K562 (cell line): ENCODE measurements around the gene DCST1.

Experiments
- RFX5 ChIP-seq: IDR thresholded peaks from 2 replicates; pipeline ENCODE4 v1.6.1; 2011; ENCODE audit warnings: low read depth, mild to moderate bottlenecking, improper control_type of control experiment, low read length
- SMC3 ChIP-seq: conservative IDR thresholded peaks from 2 replicates; pipeline ENCODE4 v1.6.1; 2011; ENCODE audit warnings: low read depth, low read length, improper control_type of control experiment; ENCODE audit not compliant: insufficient read depth
- SRF ChIP-seq, 2 experiments: fragments of 250-450, 450-650 bp in 1 of 2; sonication (Bioruptor Pico) in 1 of 2; sonication (generic) in 1 of 2; formaldehyde crosslinking; IDR thresholded peaks; 2 replicates each; pipeline versions ENCODE4 v1.5.0 to v1.5.1; 2020 to 2022; ENCODE audit warnings: mild to moderate bottlenecking in 1 of 2, missing genetic modification reagents in 1 of 2
- TCFL5 ChIP-seq: fragments of 250-450 bp; sonication (Bioruptor Pico); conservative IDR thresholded peaks from 2 replicates; pipeline ENCODE4 v1.6.1; 2021; ENCODE audit warnings: mild to moderate bottlenecking, moderate library complexity, matching md5 sums
- YY1 ChIP-seq, 3 experiments: IDR thresholded peaks; 2 replicates each; pipeline ENCODE4 v1.6.1; 2011; ENCODE audit warnings: low read length in 2 of 3, mild to moderate bottlenecking in 2 of 3, moderate library complexity in 2 of 3, borderline replicate concordance in 1 of 3, control low read depth in 1 of 3, low read depth in 1 of 3; ENCODE audit not compliant: insufficient read depth in 3 of 3, insufficient replicate concordance in 2 of 3, control insufficient read depth in 1 of 3, insufficient read length in 1 of 3; ENCODE audit errors: extremely low read depth in 1 of 3

GRCh38 chr1:155011437-155012025, 22.1 kb upstream of the DCST1 start:
- no peak for TF ChIP-seq SRF (CRISPR knock-in tag; IDR thresholded peaks at IDR 0.05)
- TF ChIP-seq SMC3, result no peak
- TF ChIP-seq RFX5, result no peak
- TF ChIP-seq TCFL5 (CRISPR knock-in tag), result no peak
- TF ChIP-seq YY1 (IDR thresholded peaks at IDR 0.05; ENCODE audit: borderline replicate concordance in 1 of 3, control insufficient read depth in 1 of 3, extremely low read depth in 1 of 3, insufficient read depth in 3 of 3, insufficient read length in 1 of 3, insufficient replicate concordance in 2 of 3, low read depth in 1 of 3, low read length in 2 of 3), result no peak
